ENCODE results near the gene MAP3K21. TPM values are rescaled to one million over a fixed set of nuclear protein-coding genes. Genes with fewer than 3 reads are reported as not detected.

The MAP3K21 gene
- total and polyA plus RNA-seq, 2 of the 4 experiments (the other 2 are of a cell fraction): 0.15 to 0.18 TPM

- CTCF ChIA-PET: no interaction called here
- in situ Hi-C loops (cut with MboI; ENCODE audit: low sequenced_read_pairs): no loop called here
- DNase-seq: no peak
- TF ChIP-seq SMC3 (IDR thresholded peaks at IDR 0.05; ENCODE audit: low read depth, low read length): no peak
- TF ChIP-seq MAFK (IDR thresholded peaks at IDR 0.05; ENCODE audit: low read depth, low read length): no peak
- TF ChIP-seq FOS (IDR thresholded peaks at IDR 0.05; ENCODE audit: low read depth, low read length): no peak
- TF ChIP-seq CHD1 (IDR thresholded peaks at IDR 0.05; ENCODE audit: low read depth, low read length): no peak
- TF ChIP-seq CEBPB (IDR thresholded peaks at IDR 0.05; ENCODE audit: low read depth, low read length): no peak
- TF ChIP-seq, protein P1, sequence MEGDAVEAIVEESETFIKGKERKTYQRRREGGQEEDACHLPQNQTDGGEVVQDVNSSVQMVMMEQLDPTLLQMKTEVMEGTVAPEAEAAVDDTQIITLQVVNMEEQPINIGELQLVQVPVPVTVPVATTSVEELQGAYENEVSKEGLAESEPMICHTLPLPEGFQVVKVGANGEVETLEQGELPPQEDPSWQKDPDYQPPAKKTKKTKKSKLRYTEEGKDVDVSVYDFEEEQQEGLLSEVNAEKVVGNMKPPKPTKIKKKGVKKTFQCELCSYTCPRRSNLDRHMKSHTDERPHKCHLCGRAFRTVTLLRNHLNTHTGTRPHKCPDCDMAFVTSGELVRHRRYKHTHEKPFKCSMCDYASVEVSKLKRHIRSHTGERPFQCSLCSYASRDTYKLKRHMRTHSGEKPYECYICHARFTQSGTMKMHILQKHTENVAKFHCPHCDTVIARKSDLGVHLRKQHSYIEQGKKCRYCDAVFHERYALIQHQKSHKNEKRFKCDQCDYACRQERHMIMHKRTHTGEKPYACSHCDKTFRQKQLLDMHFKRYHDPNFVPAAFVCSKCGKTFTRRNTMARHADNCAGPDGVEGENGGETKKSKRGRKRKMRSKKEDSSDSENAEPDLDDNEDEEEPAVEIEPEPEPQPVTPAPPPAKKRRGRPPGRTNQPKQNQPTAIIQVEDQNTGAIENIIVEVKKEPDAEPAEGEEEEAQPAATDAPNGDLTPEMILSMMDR (conservative IDR thresholded peaks at IDR 0.05; ENCODE audit: low read depth, low read length): no peak
- TF ChIP-seq RFX5 (IDR thresholded peaks at IDR 0.05; ENCODE audit: low read depth, low read length): no peak
- TF ChIP-seq POLR2A (IDR thresholded peaks at IDR 0.05; ENCODE audit: low read depth, low read length): no peak
- TF ChIP-seq USF2 (IDR thresholded peaks at IDR 0.05; ENCODE audit: low read depth, low read length): no peak
- no peak for TF ChIP-seq NFE2L2 (IDR thresholded peaks at IDR 0.05; ENCODE audit: low read depth, low read length)
- TF ChIP-seq MXI1 (IDR thresholded peaks at IDR 0.05; ENCODE audit: borderline replicate concordance, low read depth, low read length): no peak
- TF ChIP-seq RAD21 (IDR thresholded peaks at IDR 0.05; ENCODE audit: low read length): no peak
- no peak for TF ChIP-seq MAZ (IDR thresholded peaks at IDR 0.05; ENCODE audit: borderline replicate concordance, low read depth, low read length)
- TF ChIP-seq RCOR1 (IDR thresholded peaks at IDR 0.05; ENCODE audit: insufficient replicate concordance, low read length): no peak
- TF ChIP-seq BHLHE40 (IDR thresholded peaks at IDR 0.05; ENCODE audit: low read depth, low read length): no peak
Observed at GRCh38 chr1:233372218-233373120, 44.9 kb downstream of the MAP3K21 start.

More at GRCh38 chr1:233372218-233373120, 44.9 kb downstream of the MAP3K21 start:
- Histone ChIP-seq H3K18ac (ENCODE audit: low read depth, low read length) (no peak overlapping the region), H3K27ac (ENCODE audit: insufficient read depth, low read length) (no peak overlapping the region), H2BK5ac (ENCODE audit: low read depth, low read length, poor library complexity, severe bottlenecking) (no peak overlapping the region), H3K79me1 (ENCODE audit: low read depth in 1 of 2, low read length in 2 of 2) (no peaks in the 10 kb centered on the region), H3K23ac (ENCODE audit: low read depth, low read length) (no peak overlapping the region), H2AFZ (replicated peaks; ENCODE audit: low read length, poor library complexity) (no peak overlapping the region), H2BK20ac (ENCODE audit: low read depth, low read length) (no peak overlapping the region), H2AK5ac (ENCODE audit: low read depth, low read length) (no peak overlapping the region), H3K14ac (replicated peaks; ENCODE audit: low read depth, low read length) (no peak overlapping the region), H4K8ac (ENCODE audit: low read depth in 2 of 2, low read length in 2 of 2) (no peak overlapping the region), H3K9me1 (ENCODE audit: insufficient read depth, low read length) (no peaks in the 10 kb centered on the region), H3K27me3 (ENCODE audit: control insufficient read depth, insufficient read depth, low read length) (no peaks in the 10 kb centered on the region), H2BK15ac (ENCODE audit: low read depth, low read length) (no peak overlapping the region), H3K4ac (ENCODE audit: low read depth, low read length) (no peak overlapping the region), H4K20me1 (ENCODE audit: insufficient read depth, low read length) (no peaks in the 10 kb centered on the region), H2AK9ac (replicated peaks; ENCODE audit: low read depth, low read length, poor library complexity) (no peak overlapping the region), H2BK120ac (ENCODE audit: low read depth, low read length) (no peak overlapping the region), H3K56ac (ENCODE audit: extremely low read depth, insufficient read depth, low read length) (no peak overlapping the region), H3K9ac (ENCODE audit: low read depth, low read length) (no peak overlapping the region), H3K4me2 (ENCODE audit: low read depth, low read length) (no peak overlapping the region), H4K91ac (ENCODE audit: insufficient read depth, low read depth, low read length) (no peak overlapping the region), H3K4me1 (ENCODE audit: control insufficient read depth, insufficient read depth, low read length) (no peaks in the 10 kb centered on the region), H3K9me3 (ENCODE audit: control insufficient read depth, insufficient read depth, low read length) (no peaks in the 10 kb centered on the region), H3K36me3 (ENCODE audit: control insufficient read depth, insufficient read depth, low read length) (no peaks in the 10 kb centered on the region), H3K4me3 (ENCODE audit: insufficient read depth, low read depth, low read length) (no peak overlapping the region), H4K5ac (ENCODE audit: low read depth, low read length) (no peak overlapping the region)
- WGBS, 2 experiments (ENCODE audit: extremely low coverage in 2 of 2, insufficient read length in 1 of 2): no CpG with 5 or more reads among the region's 12 CpGs
- BruUV-seq (replicated peaks): no TSS peak
- POLR2A ChIA-PET (ENCODE audit: unreplicated experiment): no interaction called here
- intact Hi-C loops (cut with micrococcal nuclease): no loop called here
- ATAC-seq (ENCODE audit: low read depth): no peak
- dilution Hi-C loops (cut with HindIII; ENCODE audit: low sequenced_read_pairs, unreplicated experiment): no loop called here
